Endodermal cell (in vitro differentiated cells): ENCODE data around the gene TEP1. TPM values are rescaled to one million over a fixed set of nuclear protein-coding genes. Genes with fewer than 3 reads are reported as not detected.

Experiments
- DNase-seq: peaks from one replicate; pipeline ENCODE4 v3.0.0-alpha.2; 2017
- H3K27ac ChIP-seq: 2 replicates; pipeline ENCODE4 v1.5.1; 2013; ENCODE audit warnings: mild to moderate bottlenecking, low read depth, low read length, moderate library complexity
- H3K27me3 ChIP-seq: 2 replicates; pipeline ENCODE4 v1.6.1; 2013; ENCODE audit warnings: mild to moderate bottlenecking, low read length, moderate library complexity; ENCODE audit not compliant: insufficient read depth, control insufficient read depth, poor library complexity, severe bottlenecking
- H3K36me3 ChIP-seq: 2 replicates; pipeline ENCODE4 v1.7.0; 2013; ENCODE audit warnings: mild to moderate bottlenecking, low read length, moderate library complexity; ENCODE audit not compliant: control insufficient read depth, insufficient read depth
- H3K4me1 ChIP-seq: one replicate; pipeline ENCODE4 v1.7.0; 2013; ENCODE audit warnings: low read length; ENCODE audit not compliant: control insufficient read depth, insufficient read depth
- H3K4me3 ChIP-seq: 2 replicates; pipeline ENCODE4 v1.5.1; 2013; ENCODE audit warnings: mild to moderate bottlenecking, low read length, moderate library complexity
- H3K9ac ChIP-seq: 2 replicates; pipeline ENCODE4 v1.6.1; 2013; ENCODE audit warnings: mild to moderate bottlenecking, low read length, moderate library complexity; ENCODE audit not compliant: poor library complexity, severe bottlenecking; ENCODE audit errors: extremely low read depth
- H3K9me3 ChIP-seq: 2 replicates; pipeline ENCODE4 v1.6.1; 2013; ENCODE audit warnings: mild to moderate bottlenecking, low read length, moderate library complexity; ENCODE audit not compliant: control insufficient read depth
- H3K27ac Mint-ChIP-seq: 2 replicates; pipeline ENCODE4 v1.8.0; 2020; ENCODE audit warnings: mixed read lengths
- H3K27me3 Mint-ChIP-seq: 2 replicates; pipeline ENCODE4 v1.8.0; 2021; ENCODE audit warnings: mild to moderate bottlenecking, mixed read lengths; ENCODE audit not compliant: insufficient read depth
- H3K36me3 Mint-ChIP-seq: 2 replicates; pipeline ENCODE4 v1.8.0; 2020; ENCODE audit warnings: low read depth, mixed read lengths
- H3K4me1 Mint-ChIP-seq: 2 replicates; pipeline ENCODE4 v1.8.0; 2020; ENCODE audit warnings: mixed read lengths
- H3K4me3 Mint-ChIP-seq: 2 replicates; pipeline ENCODE4 v1.8.0; 2020; ENCODE audit warnings: mild to moderate bottlenecking, moderate library complexity, mixed read lengths
- H3K9me3 Mint-ChIP-seq: 2 replicates; pipeline ENCODE4 v1.8.0; 2020; ENCODE audit warnings: mild to moderate bottlenecking, mixed read lengths
- CTCF ChIP-seq: fragments of 200-600 bp; sonication (generic); conservative IDR thresholded peaks from 2 replicates; pipeline ENCODE4 v1.5.0; 2021; ENCODE audit warnings: antibody characterized with exemption, mild to moderate bottlenecking
- whole genome bisulfite sequencing, 2 experiments: methylation state at CpG; one replicate each; pipeline versions ENCODE4 v1.1.5 to v1.1.7; 2013; ENCODE audit warnings: missing lambda C conversion rate in 2 of 2, mixed read lengths in 1 of 2; ENCODE audit not compliant: insufficient coverage in 1 of 2, insufficient read length in 1 of 2; 5-methylcytosine and 5-hydroxymethylcytosine counted together
- total RNA-seq, 2 donors: library from RNA; stranded (reverse); fragmentation: NEBNext Ultra II Directional in 1 of 2; extraction: Animal tissue kit (Norgen Biotek cat#: 25700) in 1 of 2; gene quantifications; 2 replicates in 1 of 2; 3 replicates in 1 of 2; pipeline ENCODE4 v1.2.1, GENCODE V29; 2021

TEP1 gene
- total RNA-seq, 2 donors from 2014 or later, result 33.8 to 34.0 TPM

DNA sequence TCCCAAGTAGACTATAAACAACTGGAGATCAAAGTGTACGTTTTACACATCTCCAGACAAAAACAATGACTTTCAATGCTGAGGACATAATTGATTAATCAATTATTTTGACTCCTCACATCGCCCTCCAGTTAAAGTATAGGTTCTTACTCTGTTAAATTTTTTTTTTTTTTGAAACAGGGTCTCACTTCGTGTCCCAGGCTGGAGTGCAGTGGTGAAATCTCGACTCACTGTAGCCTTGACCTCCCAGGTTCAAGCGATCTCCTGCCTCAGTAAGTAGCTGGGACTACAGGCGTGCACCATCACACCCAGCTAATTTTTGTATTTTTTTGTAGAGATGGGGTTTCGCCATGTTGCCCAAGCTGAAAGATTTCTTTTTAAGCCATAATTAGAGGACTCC, 79.3 kb downstream of the TEP1 start:
- Histone ChIP-seq H3K4me3 (no peak overlapping the region), H3K27me3 (no peaks in the 10 kb centered on the region), H3K9ac (no peak overlapping the region), H3K36me3 (peaks cover 8% of the 10 kb centered on the region), H3K4me1 (no peaks in the 10 kb centered on the region), H3K27ac (no peak overlapping the region), H3K9me3 (no peaks in the 10 kb centered on the region)
- H3K27me3 Mint-ChIP-seq, result no peaks in the 10 kb centered on the region
- H3K36me3 Mint-ChIP-seq, result peaks cover 6% of the 10 kb centered on the region
- no peak overlapping the region for H3K27ac Mint-ChIP-seq
- TF ChIP-seq CTCF, result no peak
- H3K4me3 Mint-ChIP-seq, result no peak overlapping the region
- H3K9me3 Mint-ChIP-seq, result no peaks in the 10 kb centered on the region
- 70 to 80% methylated on average over 3 to 7 of the region's 7 CpGs for WGBS, 2 experiments
- no peak for DNase-seq
- peaks cover 13% of the 10 kb centered on the region for H3K4me1 Mint-ChIP-seq

DNA sequence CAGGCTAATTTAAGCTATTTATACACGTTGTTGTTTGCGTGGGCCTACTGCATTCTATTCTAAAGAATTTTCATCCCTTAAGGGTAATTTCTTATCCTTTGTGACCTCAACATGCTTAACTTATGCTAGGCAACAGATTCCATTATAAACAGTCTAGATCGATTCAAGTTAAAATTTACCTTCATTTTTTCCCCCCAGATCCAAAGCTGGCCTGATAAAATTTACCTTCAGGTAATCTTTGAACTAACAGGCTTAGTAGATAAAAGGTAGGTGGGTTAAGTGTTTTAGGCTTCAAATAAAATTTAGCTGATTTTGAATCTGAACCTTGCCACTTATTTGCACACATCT, 79.8 kb downstream of the TEP1 start:
- Histone ChIP-seq H3K4me1 (no peaks in the 10 kb centered on the region), H3K9me3 (no peaks in the 10 kb centered on the region), H3K27me3 (no peaks in the 10 kb centered on the region), H3K36me3 (peaks cover 13% of the 10 kb centered on the region), H3K27ac (no peak overlapping the region), H3K4me3 (peak overlapping the region; percentile 86), H3K9ac (no peak overlapping the region)
- no peaks in the 10 kb centered on the region for H3K27me3 Mint-ChIP-seq
- H3K9me3 Mint-ChIP-seq, result no peaks in the 10 kb centered on the region
- no peak for DNase-seq
- no peak for TF ChIP-seq CTCF
- H3K27ac Mint-ChIP-seq, result peak overlapping the region; percentile 100
- peaks cover 11% of the 10 kb centered on the region for H3K36me3 Mint-ChIP-seq
- peak overlapping the region; percentile 89 for H3K4me3 Mint-ChIP-seq
- peaks cover 17% of the 10 kb centered on the region for H3K4me1 Mint-ChIP-seq
- WGBS, 2 experiments, result 0 to 20% methylated on average over 2 to 3 of the region's 3 CpGs

DNA sequence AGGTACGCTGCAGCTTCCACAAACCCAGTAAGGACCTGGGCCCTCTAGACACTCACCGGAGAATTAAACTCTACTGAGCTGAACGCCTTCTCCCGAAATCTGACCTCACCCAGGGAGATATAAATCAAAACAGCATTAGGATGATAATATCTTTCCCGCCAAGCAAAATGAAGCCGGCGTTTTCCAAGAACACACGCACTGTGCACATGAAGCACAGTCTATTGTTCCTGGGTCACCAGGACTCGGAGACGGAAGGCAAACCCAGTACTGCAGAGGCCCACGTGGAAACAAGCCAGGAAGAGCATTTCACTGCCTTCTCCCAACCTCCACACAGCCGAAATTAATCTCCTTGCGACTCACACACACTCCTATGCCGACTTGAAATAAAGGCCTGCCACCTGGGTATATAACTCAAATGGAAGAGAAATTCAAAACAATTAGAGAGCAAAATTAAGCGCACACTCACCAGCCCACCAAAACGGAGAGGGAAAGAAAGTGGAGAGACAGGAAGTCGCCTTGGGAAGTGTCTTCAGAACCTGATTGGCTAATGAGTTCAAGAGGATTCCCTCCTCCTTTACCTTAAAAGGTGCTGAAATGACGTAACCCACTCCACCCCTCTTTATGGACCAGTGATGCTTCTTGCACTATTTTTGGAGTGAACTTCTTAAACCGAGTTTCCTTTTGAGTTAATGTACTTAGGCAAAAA, 80.4 kb downstream of the TEP1 start, which contains the start of gene CCNB1IP1:
CCNB1IP1 (minus strand) TSS at position 492 of the 706 bp plus-strand sequence. CDS start 16,756 bp downstream, outside the sequence.
- peaks cover 18% of the 10 kb centered on the region for H3K4me1 Mint-ChIP-seq
- peak; percentile 81 for DNase-seq
- Histone ChIP-seq H3K27me3 (no peaks in the 10 kb centered on the region), H3K36me3 (peaks cover 16% of the 10 kb centered on the region), H3K4me3 (peak within 1 kb of the TSS; percentile 86), H3K27ac (peak within 1 kb of the TSS; percentile 73), H3K9ac (peak within 1 kb of the TSS; percentile 87), H3K4me1 (no peaks in the 10 kb centered on the region), H3K9me3 (no peaks in the 10 kb centered on the region)
- H3K4me3 Mint-ChIP-seq, result peak within 1 kb of the TSS; percentile 89
- H3K27ac Mint-ChIP-seq, result peak within 1 kb of the TSS; percentile 100
- WGBS, 2 experiments, result 0% methylated on average over 11 to 19 of the region's 19 CpGs
- TF ChIP-seq CTCF, result no peak
- H3K9me3 Mint-ChIP-seq, result no peaks in the 10 kb centered on the region
- H3K27me3 Mint-ChIP-seq, result no peaks in the 10 kb centered on the region
- peaks cover 11% of the 10 kb centered on the region for H3K36me3 Mint-ChIP-seq
